GM12878 (cell line): ENCODE measurements around the gene TOX2.

Source experiments
- BHLHE40 ChIP-seq, 2 experiments: fragments of 450-650 bp in 1 of 2; IDR thresholded peaks; 2 replicates each; pipeline ENCODE4 v1.6.1; 2011 to 2017; ENCODE audit warnings: low read depth in 2 of 2, borderline replicate concordance in 1 of 2, improper control_type of control experiment in 1 of 2, low read length in 1 of 2, mild to moderate bottlenecking in 1 of 2
- TCF7 ChIP-seq: IDR thresholded peaks from 2 replicates; pipeline ENCODE4 v1.6.1; 2014; ENCODE audit warnings: antibody characterized with exemption, borderline replicate concordance

DNA sequence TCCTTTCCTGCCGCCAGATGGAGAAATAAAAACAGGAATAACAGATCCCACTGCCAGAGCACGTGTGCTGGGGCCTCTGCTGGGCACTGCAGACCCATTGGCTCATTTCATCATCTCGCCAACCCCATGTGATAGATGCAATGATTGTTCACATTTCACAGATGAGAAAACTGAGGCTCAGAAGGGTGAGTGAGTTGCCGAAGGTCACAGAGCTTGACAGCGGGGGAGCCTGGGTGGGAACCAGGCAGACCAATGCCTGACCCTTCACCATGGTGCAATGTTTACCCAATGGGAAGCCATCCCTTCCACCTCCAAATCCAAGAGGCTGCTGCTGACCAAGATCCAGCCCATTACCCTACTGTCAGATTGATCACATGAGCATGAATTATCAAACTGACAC lies 167.2 kb downstream of the TOX2 start:
- TF ChIP-seq TCF7 (no peak), BHLHE40 (IDR thresholded peaks at IDR 0.05; ENCODE audit: borderline replicate concordance in 1 of 2, low read depth in 2 of 2, low read length in 1 of 2) (no peak)
